Activated CD4-positive, alpha-beta T cell treated with anti-CD3 and anti-CD28 coated beads, Interleukin-2, amount 10 ng/mL, durations not matched to agents 24 days and 14 days (primary cell): ENCODE measurements around the gene ISOC2. TPM values are rescaled to one million over a fixed set of nuclear protein-coding genes. Genes with fewer than 3 reads are reported as not detected.
"Not testable (repeated sequence)": the region's sequence is repeated elsewhere in the genome, so short reads cannot be mapped to it uniquely, and the experiment has no call there.

Source experiments
- DNase-seq: peaks from one replicate; pipeline ENCODE4 v3.0.0; 2022
- H3K27ac Mint-ChIP-seq: one replicate; pipeline ENCODE4 v1.8.0; 2022; ENCODE audit warnings: mild to moderate bottlenecking, mixed read lengths
- H3K27me3 Mint-ChIP-seq: one replicate; pipeline ENCODE4 v1.8.0; 2022; ENCODE audit warnings: mixed read lengths
- H3K36me3 Mint-ChIP-seq: one replicate; pipeline ENCODE4 v1.8.0; 2022; ENCODE audit warnings: low read depth, mild to moderate bottlenecking, mixed read lengths
- H3K4me1 Mint-ChIP-seq: one replicate; pipeline ENCODE4 v1.8.0; 2021; ENCODE audit warnings: mixed read lengths
- H3K4me3 Mint-ChIP-seq: one replicate; pipeline ENCODE4 v1.8.0; 2022; ENCODE audit warnings: mild to moderate bottlenecking, moderate library complexity, mixed read lengths
- H3K9me3 Mint-ChIP-seq: one replicate; pipeline ENCODE4 v1.8.0; 2021; ENCODE audit warnings: mixed read lengths
- intact Hi-C: fragments of 100-400 bp; cut with micrococcal nuclease; formaldehyde crosslinking; loops from one replicate; pipeline ENCODE4 v1.15.1; 2023
- total RNA-seq: library from RNA; stranded (reverse); gene quantifications from 2 replicates; pipeline ENCODE4 v1.2.3, GENCODE V29; 2022

The ISOC2 gene
- total RNA-seq, 1 donor from 2014 or later: 35.2 TPM

DNA sequence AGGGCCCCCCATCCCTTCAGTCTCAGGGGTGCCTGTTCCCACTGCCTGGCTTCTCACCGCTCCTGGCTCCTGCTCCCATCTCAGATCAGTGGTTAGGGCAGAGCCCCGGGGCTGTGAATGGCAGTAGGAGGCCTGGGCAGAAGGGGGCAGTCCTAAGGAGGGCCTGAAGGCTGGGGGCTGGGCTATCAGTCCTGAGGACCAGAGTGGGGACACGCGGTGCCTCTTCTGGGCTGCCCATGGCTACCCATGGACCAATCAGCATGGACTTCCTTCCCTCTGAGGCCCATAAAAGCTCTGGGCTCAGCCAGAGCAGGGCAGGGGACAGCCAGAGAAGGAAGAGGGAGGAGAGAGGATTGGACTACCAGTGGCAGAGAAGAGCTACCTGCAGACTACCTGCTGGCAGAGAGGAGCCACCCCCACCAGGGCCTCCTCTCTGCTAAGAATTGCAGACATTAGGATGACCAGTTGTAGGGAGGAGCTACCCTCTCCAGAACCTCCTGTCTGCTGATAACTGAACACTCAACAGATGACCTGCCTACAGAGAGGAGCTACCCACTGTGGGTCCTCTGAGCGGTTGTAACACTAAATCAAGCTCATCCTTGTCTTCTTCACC is 41.7 kb downstream of the ISOC2 start:
- no peak overlapping the region for H3K27ac Mint-ChIP-seq
- no peak for DNase-seq
- H3K27me3 Mint-ChIP-seq: peaks cover 16% of the 10 kb centered on the region
- no peaks in the 10 kb centered on the region for H3K36me3 Mint-ChIP-seq
- intact Hi-C loops: no loop called here
- no peak overlapping the region for H3K4me3 Mint-ChIP-seq
- peaks cover 10% of the 10 kb centered on the region for H3K4me1 Mint-ChIP-seq
- H3K9me3 Mint-ChIP-seq: no peaks in the 10 kb centered on the region

DNA sequence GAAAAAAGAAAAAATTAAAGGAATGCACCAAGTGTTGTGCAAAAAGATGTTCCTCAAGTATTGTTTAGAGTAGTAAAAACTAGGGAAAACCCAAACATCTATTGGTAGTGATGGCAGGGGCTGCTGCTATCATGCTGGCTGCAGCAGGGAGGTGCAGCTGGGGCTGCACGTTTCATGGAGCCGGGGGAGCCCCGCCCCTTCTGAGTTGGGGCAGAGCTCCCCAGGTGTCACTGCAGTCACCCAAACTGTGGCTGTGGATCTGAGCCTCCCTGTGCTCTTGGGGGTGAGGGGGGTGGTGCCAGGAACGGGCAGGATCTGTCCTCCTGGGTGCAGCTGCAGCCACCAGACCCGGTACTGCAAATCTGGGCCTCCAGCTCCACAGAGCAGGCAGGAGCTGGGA is 42.3 kb downstream of the ISOC2 start:
- Mint-ChIP-seq H3K36me3 (no peaks in the 10 kb centered on the region), H3K27me3 (peaks cover 15% of the 10 kb centered on the region), H3K4me1 (peaks cover 10% of the 10 kb centered on the region), H3K27ac (no peak overlapping the region), H3K9me3 (no peaks in the 10 kb centered on the region), H3K4me3 (no peak overlapping the region)
- intact Hi-C loops: no loop called here
- no peak for DNase-seq

DNA sequence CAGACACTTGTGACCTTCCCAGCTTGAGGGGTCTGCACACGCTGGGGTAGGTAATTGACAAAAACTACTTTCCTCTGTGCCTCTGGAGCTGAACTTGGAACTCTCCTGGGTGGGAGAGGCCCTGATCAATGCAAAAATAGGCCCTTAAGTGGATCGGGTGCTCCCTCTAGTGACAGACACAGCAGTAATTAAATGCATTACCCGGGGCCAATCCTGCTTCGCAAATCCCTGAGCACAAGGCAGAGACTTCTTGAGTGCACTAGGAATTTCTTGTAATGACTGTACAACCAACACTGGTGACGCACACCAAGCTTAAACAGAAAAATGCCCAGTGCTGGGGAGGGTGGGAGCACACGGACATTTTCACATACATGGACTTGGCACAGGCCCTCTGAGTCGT is 43.3 kb downstream of the ISOC2 start:
- H3K27me3 Mint-ChIP-seq: peaks cover 13% of the 10 kb centered on the region

GRCh38 chr19:55410168-55410567 is 51.3 kb downstream of the ISOC2 start:
- intact Hi-C loops: no loop called here

More for the DNA sequence above, 43.3 kb downstream of the ISOC2 start:
- Mint-ChIP-seq H3K27ac (no peak overlapping the region), H3K9me3 (no peaks in the 10 kb centered on the region), H3K4me3 (no peak overlapping the region), H3K4me1 (peaks cover 10% of the 10 kb centered on the region), H3K36me3 (no peaks in the 10 kb centered on the region)
- DNase-seq: peak; percentile 88
- intact Hi-C loops: loop anchor here (1.0 kb wide), 1 partner anchor 277 kb away; no protein-coding TSS in a partner anchor

GRCh38 chr19:55409179-55409578 is 52.3 kb downstream of the ISOC2 start:
- peak overlapping the region; percentile 98 for H3K27ac Mint-ChIP-seq
- peak overlapping the region; percentile 89 for H3K4me3 Mint-ChIP-seq
- H3K4me1 Mint-ChIP-seq: peaks cover 25% of the 10 kb centered on the region
- DNase-seq, H3K27me3 Mint-ChIP-seq: not testable (repeated sequence)
- peaks cover 16% of the 10 kb centered on the region for H3K9me3 Mint-ChIP-seq
- peaks cover 29% of the 10 kb centered on the region for H3K36me3 Mint-ChIP-seq
- intact Hi-C loops: loop anchor here (5.0 kb wide), 1 partner anchor 107 kb away; no protein-coding TSS in a partner anchor

More at GRCh38 chr19:55410168-55410567, 51.3 kb downstream of the ISOC2 start:
- H3K4me3 Mint-ChIP-seq: no peak overlapping the region
- H3K9me3 Mint-ChIP-seq: peaks cover 16% of the 10 kb centered on the region
- H3K27me3 Mint-ChIP-seq: peaks cover 10% of the 10 kb centered on the region
- peaks cover 27% of the 10 kb centered on the region for H3K36me3 Mint-ChIP-seq
- peaks cover 25% of the 10 kb centered on the region for H3K4me1 Mint-ChIP-seq
- no peak for DNase-seq
- H3K27ac Mint-ChIP-seq: peak overlapping the region; percentile 27

DNA sequence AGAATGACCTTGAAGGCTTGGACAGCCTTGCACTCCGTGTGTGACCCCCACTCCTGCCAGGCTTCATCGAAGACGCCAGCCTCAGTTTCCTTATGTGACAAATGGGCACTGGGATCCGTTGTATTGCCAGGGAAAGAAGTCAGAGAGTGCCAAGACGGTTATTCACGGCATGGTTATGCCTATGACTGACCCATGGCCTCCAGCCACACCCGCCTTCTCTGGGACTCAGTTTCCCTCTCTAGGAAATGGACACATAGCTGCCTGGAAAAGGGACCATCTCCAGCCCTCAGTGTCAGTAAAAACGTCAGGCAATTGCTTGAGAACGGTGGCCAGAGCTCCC is 52.9 kb downstream of the ISOC2 start:
- Mint-ChIP-seq H3K9me3 (peaks cover 16% of the 10 kb centered on the region), H3K27ac (peak overlapping the region; percentile 98), H3K4me1 (peaks cover 29% of the 10 kb centered on the region), H3K27me3 (peaks cover 7% of the 10 kb centered on the region), H3K36me3 (peaks cover 35% of the 10 kb centered on the region), H3K4me3 (peak overlapping the region; percentile 89)
- intact Hi-C loops: loop anchor here (1.0 to 5.0 kb wide), 3 partner anchors 23 to 106 kb away; partner anchors contain the start of genes KMT5C and RPL28
- no peak for DNase-seq

DNA sequence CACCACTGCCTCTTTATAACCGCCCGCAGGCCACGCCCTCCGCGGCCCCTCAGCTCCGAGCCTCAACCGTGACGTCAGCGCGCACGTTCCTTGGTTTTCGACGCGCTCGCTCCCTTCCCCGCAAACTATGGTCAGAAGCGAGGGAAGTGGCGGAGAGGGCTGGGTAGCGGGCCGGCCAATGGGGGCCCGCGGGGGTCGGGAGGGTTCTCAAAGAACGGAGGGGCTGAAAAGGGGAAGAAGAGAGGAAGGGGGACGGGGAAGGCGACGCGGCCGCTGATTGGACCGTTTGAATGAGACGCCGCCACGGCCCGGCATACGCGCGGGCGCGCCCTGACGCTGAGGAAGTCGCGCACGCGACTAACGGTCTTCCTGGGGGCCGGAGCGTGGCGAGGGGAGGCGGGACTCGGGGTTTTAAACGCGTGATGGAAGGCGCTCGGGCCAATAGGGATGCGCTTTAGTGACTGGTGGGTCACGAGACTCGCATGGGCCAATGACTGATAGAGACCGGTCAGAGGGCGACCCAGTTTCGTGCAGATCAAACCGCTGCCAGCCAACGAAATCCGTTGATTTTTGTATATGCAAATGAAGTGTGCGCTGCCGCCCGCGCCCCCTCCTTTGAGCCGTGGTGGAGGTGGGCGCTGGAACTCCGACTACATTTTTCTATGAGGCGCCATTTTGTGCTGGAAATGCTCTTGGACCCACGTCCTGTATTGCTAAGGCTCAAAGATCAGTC is 53.5 kb downstream of the ISOC2 start:
- peak overlapping the region; percentile 98 for H3K27ac Mint-ChIP-seq
- DNase-seq: peak; percentile 99
- H3K36me3 Mint-ChIP-seq: peaks cover 39% of the 10 kb centered on the region
- peak overlapping the region; percentile 89 for H3K4me3 Mint-ChIP-seq
- intact Hi-C loops: loop anchor here (1.0 to 5.0 kb wide), 5 partner anchors 10 to 149 kb away; partner anchors contain the start of genes KMT5C, PPP6R1 and RPL28
- H3K4me1 Mint-ChIP-seq: peaks cover 34% of the 10 kb centered on the region
- H3K9me3 Mint-ChIP-seq: peaks cover 16% of the 10 kb centered on the region
- peaks cover 7% of the 10 kb centered on the region for H3K27me3 Mint-ChIP-seq

DNA sequence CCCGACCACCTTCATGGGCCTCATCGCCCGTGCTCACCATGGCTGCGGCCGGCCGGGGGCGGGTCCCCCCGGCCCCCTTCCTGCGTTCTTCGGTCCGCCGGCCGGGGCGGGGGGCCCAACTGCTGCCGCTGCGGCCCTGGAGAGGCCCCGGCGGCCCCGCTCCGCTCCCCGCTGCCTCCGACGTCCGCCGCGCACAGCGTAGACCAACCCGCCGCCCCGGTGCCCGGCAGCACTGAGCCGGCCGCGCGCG is 54.0 kb downstream of the ISOC2 start, which contains the start of gene UBE2S:
UBE2S (minus strand) TSS at position 239 of the 250 bp plus-strand sequence; CDS start at position 40, 199 bp downstream.
- not testable (repeated sequence) for H3K27me3 Mint-ChIP-seq, DNase-seq
- Mint-ChIP-seq H3K9me3 (peaks cover 16% of the 10 kb centered on the region), H3K4me3 (peak within 1 kb of the TSS; percentile 89), H3K36me3 (peaks cover 44% of the 10 kb centered on the region), H3K4me1 (peaks cover 34% of the 10 kb centered on the region), H3K27ac (peak within 1 kb of the TSS; percentile 98)
- intact Hi-C loops: loop anchor here (1.0 to 5.0 kb wide), 3 partner anchors 9 to 149 kb away; partner anchors contain the start of gene PPP6R1

DNA sequence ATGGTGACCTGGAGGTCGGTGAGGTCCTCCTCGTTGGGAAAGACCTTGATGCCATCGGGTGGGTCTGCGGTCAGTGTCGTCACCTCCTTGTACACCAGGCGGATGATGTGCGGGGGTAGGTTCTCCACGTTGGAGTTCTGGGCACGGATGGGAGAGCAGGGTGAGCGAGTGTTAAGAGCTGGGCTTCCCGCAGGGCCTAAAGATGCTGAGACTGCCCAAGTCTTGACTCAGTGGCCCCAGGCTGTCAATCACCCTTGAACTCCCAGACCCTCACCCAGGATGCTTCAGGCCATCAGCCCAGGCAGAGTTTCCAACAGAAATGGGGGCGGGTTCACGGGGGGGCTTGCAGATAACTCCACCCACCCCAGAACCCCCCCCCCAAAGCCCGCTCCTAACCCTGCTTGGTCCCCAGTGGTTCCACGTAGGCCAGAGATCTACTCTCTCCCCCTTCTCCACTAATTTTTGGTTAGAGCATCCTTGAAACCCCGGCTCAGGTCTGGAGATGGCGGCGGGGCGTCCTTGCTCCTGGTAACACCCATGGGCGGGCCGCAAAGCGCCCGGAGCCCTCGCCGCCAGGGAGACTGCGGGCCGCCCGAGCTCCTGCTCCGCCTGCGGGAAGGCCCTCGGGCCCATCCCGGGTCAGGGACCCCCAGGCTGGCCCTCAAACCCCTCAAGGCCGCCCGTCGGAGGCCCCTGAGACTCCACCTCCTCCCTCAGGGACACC is 54.5 kb downstream of the ISOC2 start:
- intact Hi-C loops: loop anchor here (1.0 to 5.0 kb wide), 3 partner anchors 9 to 148 kb away; partner anchors contain the start of gene PPP6R1
- peak overlapping the region; percentile 89 for H3K4me3 Mint-ChIP-seq
- peaks cover 36% of the 10 kb centered on the region for H3K4me1 Mint-ChIP-seq
- peaks cover 49% of the 10 kb centered on the region for H3K36me3 Mint-ChIP-seq
- peaks cover 7% of the 10 kb centered on the region for H3K27me3 Mint-ChIP-seq
- H3K27ac Mint-ChIP-seq: peak overlapping the region; percentile 75
- peaks cover 16% of the 10 kb centered on the region for H3K9me3 Mint-ChIP-seq
- DNase-seq: peak; percentile 84

DNA sequence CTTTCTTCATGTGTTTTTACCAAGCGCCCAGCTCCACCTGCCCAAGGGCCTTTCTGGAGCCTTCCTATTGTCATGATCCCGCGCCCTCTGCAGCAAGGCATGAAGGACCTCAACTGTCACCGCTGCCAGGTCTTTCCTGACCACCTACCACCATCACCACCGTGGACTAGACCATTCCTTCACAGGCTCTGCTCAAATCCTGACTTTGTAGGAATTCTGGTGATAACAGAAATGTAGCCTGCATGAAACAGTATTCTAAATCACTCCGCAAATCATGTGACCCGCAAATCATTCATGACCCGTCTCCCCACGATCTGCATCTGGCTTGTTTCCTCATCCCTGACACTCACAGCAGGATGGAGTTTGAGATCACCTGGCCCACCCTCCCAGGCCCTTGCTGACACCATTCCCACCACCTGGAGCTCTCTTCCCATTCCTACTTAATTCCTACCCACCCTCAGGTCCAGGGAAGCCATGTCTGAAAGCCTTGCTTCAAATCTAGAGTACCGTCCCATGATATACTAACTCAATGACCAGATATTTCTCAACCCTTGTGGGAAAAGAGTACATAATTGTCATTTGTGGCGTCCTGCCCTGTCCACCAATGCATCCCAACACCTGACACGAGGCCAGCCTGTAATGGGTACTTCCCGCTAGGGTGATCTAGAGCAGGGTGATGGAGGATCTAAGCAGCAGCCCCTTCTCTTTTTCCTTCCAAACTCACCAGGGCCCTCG is 55.2 kb downstream of the ISOC2 start:
- DNase-seq: no peak
- H3K4me1 Mint-ChIP-seq: peaks cover 39% of the 10 kb centered on the region
- intact Hi-C loops: loop anchor here (2.0 to 5.0 kb wide), 2 partner anchors 104 to 147 kb away; partner anchors contain the start of gene PPP6R1
- H3K36me3 Mint-ChIP-seq: peaks cover 52% of the 10 kb centered on the region
- H3K27me3 Mint-ChIP-seq: peaks cover 4% of the 10 kb centered on the region
- peak overlapping the region; percentile 75 for H3K27ac Mint-ChIP-seq
- peaks cover 16% of the 10 kb centered on the region for H3K9me3 Mint-ChIP-seq
- H3K4me3 Mint-ChIP-seq: peak overlapping the region; percentile 89

DNA sequence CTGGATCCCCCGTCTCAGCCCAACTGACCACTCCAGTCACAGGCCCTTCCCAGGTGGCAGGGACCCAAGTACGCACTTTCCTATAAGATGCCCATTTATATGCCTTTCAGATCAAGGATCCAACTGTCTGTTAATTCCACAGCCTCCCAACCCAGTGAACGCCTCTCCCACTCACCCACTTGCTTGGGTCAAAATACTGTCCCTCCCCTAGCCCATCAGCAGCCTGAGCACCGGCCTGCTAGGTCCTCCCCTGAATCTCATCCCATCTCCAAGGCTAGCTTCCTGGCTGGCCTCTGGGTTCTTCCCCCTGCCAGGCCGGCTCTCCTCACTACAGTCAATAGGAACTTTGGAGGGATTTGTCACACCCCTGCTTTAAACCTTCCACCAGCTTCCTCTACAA is 55.8 kb downstream of the ISOC2 start:
- Mint-ChIP-seq H3K27ac (peak overlapping the region; percentile 75), H3K36me3 (peaks cover 55% of the 10 kb centered on the region), H3K27me3 (peaks cover 4% of the 10 kb centered on the region), H3K4me3 (peak overlapping the region; percentile 89), H3K4me1 (peaks cover 40% of the 10 kb centered on the region), H3K9me3 (peaks cover 16% of the 10 kb centered on the region)
- DNase-seq: no peak
- intact Hi-C loops: loop anchor here (2.0 to 5.0 kb wide), 2 partner anchors 103 to 147 kb away; partner anchors contain the start of gene PPP6R1
